T-cell (primary cell): ENCODE data around the gene KCNQ2. TPM values are rescaled to one million over a fixed set of nuclear protein-coding genes. Genes with fewer than 3 reads are reported as not detected.

Source experiments
- ATAC-seq, 4 experiments: fragments of 200-7000 bp in 3 of 4; fragments of 150-1000 bp in 1 of 4; cut with Tn5 transposase; replicated peaks in 1 of 4; 1 replicate in 3 of 4; 2 replicates in 1 of 4; pipeline ENCODE4 v1.10.0; 2021; ENCODE audit warnings: moderate library complexity in 3 of 4, mild to moderate bottlenecking in 2 of 4, moderate number of reproducible peaks in 1 of 4
- CTCF ChIA-PET, 2 donors: fragments of 300-600 bp; sonication (Branson Sonifier 250); formaldehyde crosslinking; loops; one replicate each; lab custom pipeline; 2022; ENCODE audit warnings: antibody characterized with exemption in 2 of 2; lab: Charles Lee
- POLR2A ChIA-PET, 2 donors: fragments of 300-600 bp; sonication (Branson Sonifier 250); formaldehyde crosslinking; loops; one replicate each; lab custom pipeline; 2022; ENCODE audit warnings: antibody characterized with exemption in 2 of 2; lab: Charles Lee
- DNase-seq, 35 experiments: peaks; one replicate each; pipeline versions ENCODE4 v3.0.0 to v3.0.0-alpha.2; 2013 to 2023
- H3K27ac ChIP-seq: one replicate; pipeline ENCODE4 v1.5.1; 2013; ENCODE audit warnings: low read length
- H3K27me3 ChIP-seq, 2 experiments: replicated peaks in 1 of 2; 1 replicate in 1 of 2; 2 replicates in 1 of 2; pipeline versions ENCODE4 v1.6.1 to v1.7.0; 2013; ENCODE audit warnings: low read length in 1 of 2, mixed read lengths in 1 of 2; ENCODE audit not compliant: control insufficient read depth in 2 of 2, insufficient read depth in 2 of 2; ENCODE audit errors: extremely low read depth in 1 of 2
- H3K36me3 ChIP-seq, 2 donors: 1 replicate in 1 of 2; 2 replicates in 1 of 2; pipeline versions ENCODE4 v1.6.1 to v1.7.0; 2013; ENCODE audit warnings: low read length in 1 of 2; ENCODE audit not compliant: control insufficient read depth in 2 of 2, insufficient read depth in 1 of 2; ENCODE audit errors: extremely low read depth in 1 of 2
- H3K4me1 ChIP-seq, 2 experiments: 1 replicate in 1 of 2; 2 replicates in 1 of 2; pipeline versions ENCODE4 v1.6.1 to v1.7.0; 2013; ENCODE audit warnings: low read length in 2 of 2, mixed read lengths in 1 of 2; ENCODE audit not compliant: insufficient read depth in 2 of 2, control insufficient read depth in 1 of 2; ENCODE audit errors: extremely low read depth in 1 of 2
- H3K4me3 ChIP-seq, 2 donors: 1 replicate in 1 of 2; 2 replicates in 1 of 2; pipeline versions ENCODE4 v1.5.1 to v1.7.0; 2013; ENCODE audit warnings: mild to moderate bottlenecking in 2 of 2, low read length in 1 of 2, moderate library complexity in 1 of 2; ENCODE audit not compliant: control insufficient read depth in 1 of 2; ENCODE audit errors: extremely low read depth in 1 of 2
- H3K9me3 ChIP-seq: 2 replicates; pipeline ENCODE4 v1.7.0; 2013
- H3K27ac Mint-ChIP-seq, 2 donors: one replicate each; pipeline ENCODE4 v1.8.0; 2020 to 2021; ENCODE audit warnings: mild to moderate bottlenecking in 2 of 2, mixed read lengths in 2 of 2
- H3K27me3 Mint-ChIP-seq, 2 donors: one replicate each; pipeline ENCODE4 v1.8.0; 2021 to 2022; ENCODE audit warnings: mixed read lengths in 2 of 2
- H3K36me3 Mint-ChIP-seq: one replicate; pipeline ENCODE4 v1.8.0; 2021; ENCODE audit warnings: mixed read lengths
- H3K4me1 Mint-ChIP-seq, 3 donors: one replicate each; pipeline ENCODE4 v1.8.0; 2020 to 2022; ENCODE audit warnings: mixed read lengths in 3 of 3, mild to moderate bottlenecking in 1 of 3
- H3K4me3 Mint-ChIP-seq, 3 donors: one replicate each; pipeline ENCODE4 v1.8.0; 2020 to 2022; ENCODE audit warnings: mild to moderate bottlenecking in 3 of 3, mixed read lengths in 3 of 3, moderate library complexity in 3 of 3
- H3K9me3 Mint-ChIP-seq, 3 donors: one replicate each; pipeline ENCODE4 v1.8.0; 2020 to 2022; ENCODE audit warnings: mixed read lengths in 3 of 3
- WGBS: methylation state at CpG from one replicate; pipeline ENCODE4 v1.1.5; 2013; ENCODE audit warnings: missing lambda C conversion rate; ENCODE audit not compliant: insufficient coverage; 5-methylcytosine and 5-hydroxymethylcytosine counted together
- total RNA-seq, 35 experiments: library from RNA in 6 of 35; stranded (reverse) in 6 of 35; fragments of 120-200 nt in 1 of 35; gene quantifications; one replicate each; pipeline versions ENCODE4 v1.2.1 to v1.2.4 and lab custom pipeline; 2013 to 2026

The KCNQ2 gene
- total RNA-seq, 5 donors from 2014 or later (not counting 1 experiment from before 2014, with no cell fraction given): 0.19 to 0.49 (median 0.32) TPM

- Mint-ChIP-seq H3K4me3 (peak overlapping the region in 2 of 3 donors; percentile 52 to 60), H3K4me1 (peaks cover 0 to 6% (median 4%) of the 10 kb centered on the region in 3 donors)
- POLR2A ChIA-PET: interaction anchor here in 1 of 2 donors (0.7 kb wide), 1 partner anchor 265 kb away, joined by 3 read pairs; no protein-coding TSS in a partner anchor
Measured at GRCh38 chr20:63495741-63496595, 23.5 kb upstream of the KCNQ2 start.

GRCh38 chr20:63495167-63495720 is 22.8 kb upstream of the KCNQ2 start:
- Histone ChIP-seq H3K4me1 (peaks cover 0 to 29% of the 10 kb centered on the region in 2 experiments), H3K9me3 (no peaks in the 10 kb centered on the region), H3K27me3 (peaks cover 0 to 66% of the 10 kb centered on the region in 2 experiments), H3K4me3 (no peak overlapping the region), H3K27ac (no peak overlapping the region), H3K36me3 (no peaks in the 10 kb centered on the region)
- DNase-seq (no peak), ATAC-seq (no peak)
- CTCF ChIA-PET: no interaction called here
- POLR2A ChIA-PET: interaction anchor here in 1 of 2 donors (0.7 kb wide), 1 partner anchor 265 kb away, joined by 3 read pairs; no protein-coding TSS in a partner anchor
- H3K4me1 Mint-ChIP-seq: peaks cover 0 to 6% (median 4%) of the 10 kb centered on the region in 3 donors
- H3K36me3 Mint-ChIP-seq: no peaks in the 10 kb centered on the region
- no peak overlapping the region for H3K27ac Mint-ChIP-seq
- H3K27me3 Mint-ChIP-seq: peaks cover 13 to 26% of the 10 kb centered on the region in 2 donors
- no peaks in the 10 kb centered on the region for H3K9me3 Mint-ChIP-seq
- H3K4me3 Mint-ChIP-seq: no peak overlapping the region
- WGBS: 74% methylated on average over 4 of the region's 8 CpGs

More at GRCh38 chr20:63495741-63496595, 23.5 kb upstream of the KCNQ2 start:
- Mint-ChIP-seq H3K9me3 (no peaks in the 10 kb centered on the region), H3K27me3 (peaks cover 13 to 26% of the 10 kb centered on the region in 2 donors), H3K36me3 (no peaks in the 10 kb centered on the region), H3K27ac (no peak overlapping the region)
- ATAC-seq: peak; percentile 48 to 73 (median 64)
- CTCF ChIA-PET: interaction anchor here in 1 of 2 donors (0.7 kb wide), 1 partner anchor 669 kb away, joined by 3 read pairs; no protein-coding TSS in a partner anchor
- H3K9me3 ChIP-seq: no peaks in the 10 kb centered on the region
- H3K4me1 ChIP-seq: peaks cover 0 to 29% of the 10 kb centered on the region in 2 experiments
- DNase-seq: peak; percentile 42 to 85 (median 67)
- peaks cover 0 to 65% of the 10 kb centered on the region in 2 experiments for H3K27me3 ChIP-seq
- no peaks in the 10 kb centered on the region for H3K36me3 ChIP-seq
- peak overlapping the region; percentile 27 to 47 for H3K4me3 ChIP-seq
- 46% methylated on average over 28 of the region's 48 CpGs for WGBS
- no peak overlapping the region for H3K27ac ChIP-seq

- ChIA-PET CTCF (interaction anchor here in 1 of 2 donors (1.1 kb wide), 1 partner anchor 280 kb away, joined by 3 read pairs; no protein-coding TSS in a partner anchor), POLR2A (no interaction called here)
- no peaks in the 10 kb centered on the region for H3K36me3 ChIP-seq
- WGBS: 84% methylated on average over 48 of the region's 51 CpGs
- Mint-ChIP-seq H3K4me1 (peaks cover 0 to 6% (median 4%) of the 10 kb centered on the region in 3 donors), H3K27me3 (peaks cover 13 to 31% of the 10 kb centered on the region in 2 donors), H3K36me3 (no peaks in the 10 kb centered on the region), H3K4me3 (no peak overlapping the region), H3K9me3 (no peaks in the 10 kb centered on the region), H3K27ac (no peak overlapping the region)
- peaks cover 0 to 64% of the 10 kb centered on the region in 2 experiments for H3K27me3 ChIP-seq
- no peak overlapping the region for H3K27ac ChIP-seq
- ATAC-seq (no peak), DNase-seq (no peak)
- H3K4me3 ChIP-seq: no peak overlapping the region
- no peaks in the 10 kb centered on the region for H3K9me3 ChIP-seq
- H3K4me1 ChIP-seq: peaks cover 0 to 26% of the 10 kb centered on the region in 2 experiments
Measured at GRCh38 chr20:63494420-63495166, 22.1 kb upstream of the KCNQ2 start.

GRCh38 chr20:63494084-63494419 is 21.6 kb upstream of the KCNQ2 start:
- no peaks in the 10 kb centered on the region for H3K9me3 ChIP-seq
- H3K9me3 Mint-ChIP-seq: no peaks in the 10 kb centered on the region
- WGBS: 88% methylated on average over 7 of the region's 7 CpGs
- H3K36me3 Mint-ChIP-seq: no peaks in the 10 kb centered on the region
- no peak for DNase-seq
- H3K27ac ChIP-seq: no peak overlapping the region
- H3K27me3 ChIP-seq: peaks cover 0 to 65% of the 10 kb centered on the region in 2 experiments
- no peak for ATAC-seq
- ChIA-PET POLR2A (no interaction called here), CTCF (interaction anchor here (0.5 to 1.2 kb wide), 3 partner anchors 22 to 279 kb away, joined by 3 to 7 read pairs (median 3); no protein-coding TSS in a partner anchor)
- H3K27ac Mint-ChIP-seq: no peak overlapping the region
- peaks cover 0 to 21% of the 10 kb centered on the region in 2 experiments for H3K4me1 ChIP-seq
- peaks cover 0 to 6% (median 4%) of the 10 kb centered on the region in 3 donors for H3K4me1 Mint-ChIP-seq
- peaks cover 13 to 34% of the 10 kb centered on the region in 2 donors for H3K27me3 Mint-ChIP-seq
- no peak overlapping the region for H3K4me3 Mint-ChIP-seq
- H3K4me3 ChIP-seq: no peak overlapping the region
- no peaks in the 10 kb centered on the region for H3K36me3 ChIP-seq

- no peak for ATAC-seq
- Mint-ChIP-seq H3K9me3 (no peaks in the 10 kb centered on the region), H3K27me3 (peaks cover 13 to 37% of the 10 kb centered on the region in 2 donors), H3K27ac (no peak overlapping the region), H3K4me1 (peaks cover 0 to 6% (median 4%) of the 10 kb centered on the region in 3 donors), H3K4me3 (no peak overlapping the region), H3K36me3 (no peaks in the 10 kb centered on the region)
- peaks cover 0 to 20% of the 10 kb centered on the region in 2 experiments for H3K4me1 ChIP-seq
- WGBS: 67% methylated on average over 13 of the region's 13 CpGs
- no peaks in the 10 kb centered on the region for H3K36me3 ChIP-seq
- ChIA-PET CTCF (interaction anchor here (0.5 to 1.2 kb wide), 3 partner anchors 22 to 279 kb away, joined by 3 to 7 read pairs (median 3); no protein-coding TSS in a partner anchor), POLR2A (no interaction called here)
- peaks cover 0 to 69% of the 10 kb centered on the region in 2 experiments for H3K27me3 ChIP-seq
- H3K4me3 ChIP-seq: no peak overlapping the region
- H3K9me3 ChIP-seq: no peaks in the 10 kb centered on the region
- no peak for DNase-seq
- H3K27ac ChIP-seq: no peak overlapping the region
Measured at GRCh38 chr20:63493563-63494020, 21.1 kb upstream of the KCNQ2 start.
